DMS 273 (cell line): Measurements from ENCODE around the gene IPO9.
"Not testable (repeated sequence)": the region's sequence is repeated elsewhere in the genome, so short reads cannot be mapped to it uniquely, and the experiment has no call there.

Source experiments
- DNase-seq: peaks from one replicate; lab custom pipeline; 2025; ENCODE audit not compliant: unreplicated experiment; lab: John Stamatoyannopoulos, UW

Gene IPO9

GRCh38 chr1:201847150-201847549 lies 18.2 kb downstream of the IPO9 start:
- no peak for DNase-seq

GRCh38 chr1:201848230-201848629 lies 19.3 kb downstream of the IPO9 start:
- no peak for DNase-seq

- DNase-seq = no peak
Measured at GRCh38 chr1:201849372-201850052, 20.6 kb downstream of the IPO9 start.

DNA sequence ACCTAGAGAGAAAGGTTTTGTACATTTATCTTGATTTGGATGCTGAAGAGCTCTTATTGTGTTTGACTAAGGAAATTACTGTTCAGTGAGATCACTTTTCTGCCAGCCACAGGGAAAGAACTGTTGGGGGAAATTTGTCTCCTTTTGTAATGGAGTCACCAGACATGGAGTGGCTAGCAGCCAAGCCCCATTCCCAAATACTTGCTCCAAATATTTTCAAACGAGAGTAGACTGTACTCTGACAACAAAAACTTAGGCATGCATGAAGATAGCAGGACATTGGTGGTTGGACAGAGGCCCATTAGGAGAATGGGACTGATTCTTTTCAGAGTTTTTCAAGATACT lies 21.1 kb downstream of the IPO9 start:
- no peak for DNase-seq

DNA sequence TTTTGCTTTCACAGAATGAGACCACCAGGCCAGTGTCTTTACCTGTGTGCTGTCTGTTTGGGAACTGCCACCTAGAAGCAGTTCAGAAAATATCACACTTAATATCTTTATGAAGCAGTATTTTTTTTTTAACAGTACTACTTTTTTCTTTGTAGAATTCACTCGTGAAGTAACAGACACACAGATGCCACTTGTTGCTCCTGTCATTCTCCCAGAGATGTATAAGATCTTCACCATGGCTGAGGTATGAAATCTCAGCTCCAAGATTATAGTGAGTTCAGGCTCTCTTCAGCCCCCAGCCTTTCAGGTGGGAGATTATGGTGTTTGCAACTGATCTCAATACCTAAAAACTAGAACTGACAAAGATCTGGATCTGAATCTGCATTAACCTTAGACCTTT lies 23.0 kb downstream of the IPO9 start:
- DNase-seq = no peak

DNA sequence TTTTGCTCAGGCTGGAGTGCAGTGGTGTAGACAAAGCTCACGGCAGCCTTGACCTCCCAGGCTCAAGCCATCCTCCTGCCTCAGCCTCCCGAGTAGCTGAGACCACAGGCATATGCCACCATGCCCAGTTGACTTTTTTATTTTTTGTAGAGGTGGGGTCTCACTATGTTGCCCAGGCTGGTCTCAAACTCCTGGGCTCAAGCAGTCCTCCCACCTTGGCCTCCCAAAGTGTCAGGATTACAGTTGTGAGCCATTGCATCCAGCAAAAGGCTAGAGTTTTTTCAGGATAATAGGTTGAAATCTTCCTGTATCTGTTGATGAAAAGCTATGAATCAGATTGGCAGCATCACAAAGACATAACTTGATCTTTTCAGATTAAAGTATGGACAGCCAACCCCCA lies 27.8 kb downstream of the IPO9 start:
- not testable (repeated sequence) for DNase-seq

DNA sequence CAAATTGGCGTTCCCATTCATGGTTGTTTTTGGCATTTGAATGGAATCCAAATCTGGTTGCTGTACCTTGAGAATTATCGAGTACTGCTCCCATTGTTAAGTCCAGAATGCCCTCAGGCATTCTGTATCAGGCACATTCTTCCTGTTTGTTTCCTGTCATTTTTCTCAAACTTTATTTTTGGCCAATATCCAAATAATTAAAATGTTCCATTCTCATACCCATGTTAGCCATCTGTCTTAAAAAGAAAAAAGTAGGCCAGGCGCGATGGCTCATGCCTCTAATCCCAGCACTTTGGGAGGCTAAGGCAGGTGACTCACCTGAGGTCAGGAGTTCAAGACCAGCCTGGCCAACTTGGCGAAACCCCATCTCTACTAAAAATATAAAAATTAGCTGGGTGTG lies 30.5 kb downstream of the IPO9 start:
- DNase-seq = no peak

DNA sequence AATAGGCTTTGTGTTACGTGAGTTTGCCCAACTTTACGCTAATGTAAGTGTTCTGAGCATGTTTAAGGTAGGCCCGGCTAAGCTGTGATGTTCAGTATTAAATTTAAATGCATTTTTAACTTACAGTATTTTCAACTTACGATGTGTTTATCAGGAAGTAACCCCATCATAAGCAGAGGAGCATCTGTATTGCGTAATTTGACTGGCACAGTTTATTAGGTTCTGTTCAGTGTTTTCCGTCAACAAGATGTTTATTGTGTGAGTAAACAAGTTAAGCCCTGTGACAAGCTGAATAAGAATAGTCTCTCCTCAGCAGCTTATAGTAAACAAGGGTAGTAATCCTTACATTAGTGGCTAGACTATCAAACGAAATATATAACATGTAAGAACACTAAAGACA lies 32.5 kb downstream of the IPO9 start:
- DNase-seq = no peak

GRCh38 chr1:201870397-201870796 lies 41.4 kb downstream of the IPO9 start:
- DNase-seq = no peak

DNA sequence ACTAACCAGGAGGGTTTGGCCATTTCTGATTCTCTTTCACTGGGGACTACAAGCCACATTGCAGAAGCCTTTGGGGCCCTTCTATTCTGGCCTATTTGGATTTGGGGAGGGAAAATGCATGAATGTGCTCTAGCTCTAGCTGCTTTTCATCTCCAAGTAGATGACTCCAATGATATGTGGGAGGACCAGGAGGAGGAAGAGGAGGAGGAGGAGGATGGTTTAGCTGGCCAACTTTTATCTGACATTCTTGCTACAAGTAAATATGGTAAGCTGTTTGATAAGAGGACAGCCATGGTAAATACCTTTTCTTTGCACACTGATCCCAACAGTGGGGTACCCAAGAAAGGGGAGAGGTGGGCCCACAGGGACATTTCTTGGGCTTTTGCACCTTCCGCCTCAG lies 45.7 kb downstream of the IPO9 start:
- DNase-seq = no peak

DNA sequence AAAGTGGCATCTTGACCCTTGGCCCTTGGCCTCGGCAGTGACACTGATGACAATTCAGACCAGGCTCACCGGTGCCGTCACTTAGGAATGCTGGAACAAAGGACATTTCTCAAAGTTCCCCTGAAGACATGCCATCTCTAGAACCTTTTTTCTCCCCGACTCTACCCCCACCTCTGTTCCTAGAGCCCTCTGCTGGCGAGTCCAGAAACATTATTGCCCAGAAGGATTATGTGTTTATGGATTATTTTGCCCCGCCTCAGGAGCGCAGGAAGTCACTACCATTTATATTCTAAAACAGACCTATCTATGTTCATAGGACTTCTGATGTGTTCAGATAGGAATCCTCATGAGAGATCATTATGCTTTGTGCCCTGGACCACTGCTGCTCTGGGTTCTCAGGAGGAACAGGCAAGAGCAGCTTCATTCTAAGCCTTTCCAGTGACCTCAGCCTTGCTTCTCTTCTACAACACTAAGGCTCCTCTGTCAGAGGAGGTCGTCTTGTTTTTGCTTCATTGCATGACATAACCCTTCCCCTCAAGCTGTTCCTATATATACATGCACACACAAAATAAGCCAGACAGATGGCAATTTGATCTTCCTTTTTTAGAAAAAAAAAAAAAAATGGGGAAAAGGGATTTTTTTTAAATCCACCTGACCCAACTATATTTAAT lies 47.3 kb downstream of the IPO9 start:
- peak; percentile 63 for DNase-seq

- DNase-seq = peak; percentile 74
Measured at GRCh38 chr1:201877877-201878401, 49.0 kb downstream of the IPO9 start.

- no peak for DNase-seq
Measured at GRCh38 chr1:201880928-201881571, 52.1 kb downstream of the IPO9 start.

DNA sequence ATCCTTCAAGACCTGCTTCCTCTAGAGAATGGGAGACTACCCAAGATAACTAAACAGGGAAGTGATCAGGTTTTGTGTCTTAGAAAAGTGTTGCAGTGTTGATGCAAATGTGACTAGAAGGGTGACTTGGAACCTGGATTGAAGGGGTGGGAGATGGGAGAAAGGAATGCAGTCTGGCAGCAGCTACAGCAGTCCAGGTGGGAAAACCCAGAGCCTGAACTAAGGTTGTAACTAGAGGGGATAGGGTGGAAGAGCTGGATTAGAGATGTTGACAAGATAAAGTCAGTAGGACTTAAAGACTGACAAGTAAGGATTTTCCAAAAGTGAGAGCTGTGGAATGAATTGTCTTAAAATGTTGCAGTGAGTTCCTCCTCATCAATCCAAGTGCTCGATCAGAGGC lies 52.7 kb downstream of the IPO9 start:
- no peak for DNase-seq

- DNase-seq = no peak
Measured at GRCh38 chr1:201882665-201883132, 53.7 kb downstream of the IPO9 start.

- no peak for DNase-seq
Measured at GRCh38 chr1:201883266-201883665, 54.3 kb downstream of the IPO9 start.

GRCh38 chr1:201883786-201884185 lies 54.8 kb downstream of the IPO9 start:
- no peak for DNase-seq

DNA sequence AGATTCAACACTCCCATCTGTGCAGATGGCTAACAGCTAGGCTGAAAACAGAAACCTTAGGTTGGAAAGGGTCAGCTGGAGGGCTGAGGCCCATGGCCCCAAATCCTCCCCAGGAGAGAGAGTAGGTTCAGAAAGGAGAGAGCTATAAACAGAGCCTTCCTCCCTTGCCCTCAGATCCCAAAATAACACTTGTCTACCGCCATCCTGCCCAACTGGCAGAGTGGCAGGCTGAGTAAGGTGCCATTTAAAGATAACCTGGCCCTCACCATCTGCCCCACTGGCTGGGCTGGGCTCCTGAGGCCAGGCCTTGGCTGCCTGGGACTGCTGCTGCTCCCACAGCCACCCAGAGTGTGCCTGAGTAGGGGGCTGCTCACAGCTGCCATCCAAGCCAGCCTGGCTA lies 55.5 kb downstream of the IPO9 start:
- peak; percentile 81 for DNase-seq

DNA sequence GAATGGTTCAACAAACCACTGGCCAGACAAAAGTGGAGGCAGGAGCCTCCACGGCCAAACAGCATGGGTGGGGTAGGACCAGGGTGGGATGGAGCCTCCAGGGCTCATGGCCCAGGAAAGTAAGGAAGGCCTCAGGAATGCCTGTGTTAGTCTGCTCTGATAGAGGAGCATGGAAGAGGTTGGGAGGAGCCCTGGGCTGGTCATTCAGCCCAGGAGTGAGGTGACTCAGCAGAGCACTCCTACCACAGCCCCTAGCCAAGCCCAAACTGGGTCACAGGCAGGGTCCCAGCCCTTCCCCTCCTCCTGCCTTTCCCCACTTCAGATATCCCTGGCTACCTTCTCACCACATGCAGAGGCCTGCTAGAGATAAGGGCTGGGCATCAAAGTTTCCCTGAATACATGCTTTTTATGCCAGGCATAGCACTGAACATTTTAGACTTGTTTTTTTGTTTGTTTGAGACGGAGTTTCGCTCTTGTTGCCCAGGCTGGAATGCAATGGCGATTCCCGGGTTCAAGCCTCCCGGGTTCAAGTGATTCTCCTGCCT lies 56.6 kb downstream of the IPO9 start:
- DNase-seq = no peak

GRCh38 chr1:201886103-201886885 lies 57.3 kb downstream of the IPO9 start:
- no peak for DNase-seq
